H1 (cell line): ENCODE data around the gene GRID1. TPM values are rescaled to one million over a fixed set of nuclear protein-coding genes. Genes with fewer than 3 reads are reported as not detected.

Source experiments
- CTCF ChIA-PET: fragments of 300-600 bp; sonication (Branson Sonifier 250); formaldehyde crosslinking; loops from one replicate; lab custom pipeline; 2021; ENCODE audit not compliant: partially characterized antibody; lab: Charles Lee
- POLR2A ChIA-PET: fragments of 300-600 bp; sonication (Branson Sonifier 250); formaldehyde crosslinking; loops from one replicate; lab custom pipeline; 2021; ENCODE audit warnings: inconsistent platforms; ENCODE audit not compliant: partially characterized antibody; lab: Charles Lee
- DNase-seq, 2 experiments: peaks; one replicate each; pipeline versions ENCODE4 v3.0.0 to v3.0.0-alpha.2; 2010 to 2022; ENCODE audit warnings: low spot score in 2 of 2, low read depth in 1 of 2, mixed read lengths in 1 of 2
- FAIRE-seq: peaks from 2 replicates; lab custom pipeline; 2011; peaks lifted over from hg19 to GRCh38; lab: Jason Lieb, UNC
- H2AFZ ChIP-seq: 2 replicates; pipeline ENCODE4 v1.8.1; 2012; ENCODE audit warnings: low read length, inconsistent platforms
- H2AK5ac ChIP-seq: 2 replicates; pipeline ENCODE4 v1.6.1; 2013; ENCODE audit warnings: low read depth, low read length
- H2BK120ac ChIP-seq: replicated peaks from 2 replicates; pipeline ENCODE3; 2013; ENCODE audit warnings: low read depth, low read length, inconsistent platforms
- H2BK12ac ChIP-seq: 2 replicates; pipeline ENCODE4 v1.6.1; 2013; ENCODE audit warnings: low read depth, low read length
- H2BK15ac ChIP-seq: 2 replicates; pipeline ENCODE4 v1.6.1; 2013; ENCODE audit warnings: low read length
- H2BK20ac ChIP-seq: 2 replicates; pipeline ENCODE4 v1.6.1; 2013; ENCODE audit warnings: low read length
- H2BK5ac ChIP-seq: 2 replicates; pipeline ENCODE4 v1.6.1; 2013; ENCODE audit warnings: low read depth, low read length
- H3K14ac ChIP-seq: 2 replicates; pipeline ENCODE4 v1.6.1; 2013; ENCODE audit warnings: inconsistent platforms; ENCODE audit not compliant: insufficient read length
- H3K18ac ChIP-seq: 2 replicates; pipeline ENCODE4 v1.6.1; 2013; ENCODE audit warnings: low read length; ENCODE audit errors: extremely low read depth
- H3K23ac ChIP-seq: 2 replicates; pipeline ENCODE4 v1.6.1; 2013; ENCODE audit warnings: inconsistent platforms; ENCODE audit not compliant: insufficient read length
- H3K23me2 ChIP-seq: 2 replicates; pipeline ENCODE4 v1.6.1; 2013; ENCODE audit warnings: low read depth, low read length
- H3K27ac ChIP-seq: 2 replicates; pipeline ENCODE4 v1.6.1; 2011; ENCODE audit warnings: low read depth, low read length, inconsistent platforms
- H3K27me3 ChIP-seq, 4 experiments: replicated peaks in 1 of 4; 1 replicate in 1 of 4; 2 replicates in 3 of 4; pipeline versions ENCODE4 v1.6.1 to v1.8.1; 2011 to 2013; ENCODE audit warnings: low read length in 3 of 4, mild to moderate bottlenecking in 3 of 4, inconsistent platforms in 2 of 4, mixed read lengths in 2 of 4, moderate library complexity in 1 of 4; ENCODE audit not compliant: control insufficient read depth in 3 of 4, insufficient read depth in 3 of 4; ENCODE audit errors: extremely low read depth in 1 of 4
- H3K36me3 ChIP-seq, 4 experiments: 2 replicates each; pipeline versions ENCODE4 v1.6.1 to v1.8.1; 2011 to 2013; ENCODE audit warnings: mild to moderate bottlenecking in 4 of 4, low read length in 3 of 4, moderate library complexity in 2 of 4, control low read depth in 1 of 4, inconsistent platforms in 1 of 4; ENCODE audit not compliant: insufficient read depth in 4 of 4, control insufficient read depth in 2 of 4
- H3K4ac ChIP-seq: replicated peaks from 2 replicates; pipeline ENCODE3; 2013; ENCODE audit warnings: low read length, low read depth, mixed read lengths, inconsistent platforms; ENCODE audit not compliant: insufficient read length
- H3K4me1 ChIP-seq, 4 experiments: replicated peaks in 1 of 4; 1 replicate in 1 of 4; 2 replicates in 3 of 4; pipeline versions ENCODE4 v1.6.1 to v1.8.1; 2011 to 2013; ENCODE audit warnings: low read length in 3 of 4, inconsistent platforms in 2 of 4, mixed read lengths in 1 of 4; ENCODE audit not compliant: insufficient read depth in 4 of 4, control insufficient read depth in 3 of 4
- H3K4me2 ChIP-seq, 2 experiments: 2 replicates each; pipeline versions ENCODE4 v1.6.1 to v1.8.1; 2011 to 2013; ENCODE audit warnings: low read depth in 2 of 2, low read length in 2 of 2, control low read depth in 1 of 2, inconsistent platforms in 1 of 2, mild to moderate bottlenecking in 1 of 2; ENCODE audit not compliant: insufficient read depth in 1 of 2
- H3K4me3 ChIP-seq, 4 experiments: fragments of 200-600, 300-600 bp in 1 of 4; sonication (generic), shearing (Covaris generic), sonication (Bioruptor Twin) in 1 of 4; 2 replicates each; pipeline versions ENCODE4 v1.5.1 to v1.8.1; 2011 to 2016; ENCODE audit warnings: low read length in 4 of 4, low read depth in 3 of 4, control low read depth in 2 of 4, inconsistent platforms in 2 of 4, mild to moderate bottlenecking in 2 of 4, mixed read lengths in 1 of 4, moderate library complexity in 1 of 4; ENCODE audit not compliant: insufficient read depth in 2 of 4; ENCODE audit errors: extremely low read depth in 1 of 4
- H3K56ac ChIP-seq: replicated peaks from 2 replicates; pipeline ENCODE3; 2013; ENCODE audit warnings: low read depth, mild to moderate bottlenecking, mixed read lengths, low read length, inconsistent platforms; ENCODE audit not compliant: insufficient read length
- H3K79me1 ChIP-seq: 2 replicates; pipeline ENCODE4 v1.6.1; 2013; ENCODE audit warnings: low read depth, low read length, control low read depth
- H3K79me2 ChIP-seq, 2 experiments: 2 replicates each; pipeline versions ENCODE4 v1.6.1 to v1.8.1; 2012 to 2013; ENCODE audit warnings: low read length in 2 of 2, mild to moderate bottlenecking in 2 of 2, inconsistent platforms in 1 of 2; ENCODE audit not compliant: insufficient read depth in 2 of 2, control insufficient read depth in 1 of 2
- H3K9ac ChIP-seq, 4 experiments: replicated peaks in 1 of 4; 1 replicate in 1 of 4; 2 replicates in 3 of 4; pipeline versions ENCODE4 v1.6.1 to v1.8.1; 2011 to 2013; ENCODE audit warnings: low read depth in 3 of 4, low read length in 3 of 4, control low read depth in 2 of 4, mild to moderate bottlenecking in 2 of 4, moderate library complexity in 2 of 4, inconsistent platforms in 1 of 4; ENCODE audit errors: extremely low read depth in 1 of 4
- H3K9me3 ChIP-seq, 2 experiments: 2 replicates each; pipeline versions ENCODE4 v1.6.1 to v1.8.1; 2012 to 2013; ENCODE audit warnings: mild to moderate bottlenecking in 2 of 2, moderate library complexity in 2 of 2, control low read depth in 1 of 2, inconsistent platforms in 1 of 2, low read depth in 1 of 2, low read length in 1 of 2, mixed read lengths in 1 of 2; ENCODE audit not compliant: insufficient read depth in 2 of 2
- H4K20me1 ChIP-seq, 2 experiments: replicated peaks in 1 of 2; 2 replicates each; pipeline versions ENCODE3 to v1.8.1; 2011 to 2013; ENCODE audit warnings: inconsistent platforms in 2 of 2, low read length in 2 of 2, mild to moderate bottlenecking in 1 of 2; ENCODE audit not compliant: insufficient read depth in 2 of 2, control insufficient read depth in 1 of 2
- H4K5ac ChIP-seq: 2 replicates; pipeline ENCODE4 v1.6.1; 2013; ENCODE audit warnings: low read length, low read depth, mixed read lengths, inconsistent platforms; ENCODE audit not compliant: insufficient read length
- H4K8ac ChIP-seq: 2 replicates; pipeline ENCODE4 v1.8.0; 2013; ENCODE audit warnings: mild to moderate bottlenecking, moderate library complexity, low read length, inconsistent platforms; ENCODE audit not compliant: insufficient read depth; ENCODE audit errors: extremely low read depth
- H4K91ac ChIP-seq: replicated peaks from 2 replicates; pipeline ENCODE3; 2013; ENCODE audit warnings: low read length, mixed read lengths, inconsistent platforms; ENCODE audit not compliant: insufficient read length
- BRCA1 ChIP-seq: IDR thresholded peaks from 2 replicates; pipeline ENCODE4 v1.6.1; 2012; ENCODE audit warnings: low read depth, low read length, improper control_type of control experiment
- EGR1 ChIP-seq: IDR thresholded peaks from 2 replicates; pipeline ENCODE4 v1.6.1; 2011; ENCODE audit warnings: low read depth, low read length, borderline replicate concordance
- GABPA ChIP-seq: IDR thresholded peaks from 2 replicates; pipeline ENCODE4 v1.6.1; 2011; ENCODE audit warnings: mild to moderate bottlenecking, low read length, moderate library complexity, borderline replicate concordance; ENCODE audit not compliant: insufficient read depth
- HDAC6 ChIP-seq: IDR thresholded peaks from one replicate; pipeline ENCODE4 v1.7.1; 2012; ENCODE audit warnings: low read depth, mild to moderate bottlenecking, inconsistent platforms, low read length, moderate library complexity
- KDM1A ChIP-seq: fragments of 200-600, 300-600 bp; sonication (generic); IDR thresholded peaks from 2 replicates; pipeline ENCODE4 v1.7.1; 2016; ENCODE audit warnings: mild to moderate bottlenecking, low read length, borderline replicate concordance
- KDM4A ChIP-seq: IDR thresholded peaks from one replicate; pipeline ENCODE4 v1.7.1; 2012; ENCODE audit warnings: low read depth, mild to moderate bottlenecking, moderate library complexity, low read length, inconsistent platforms; ENCODE audit not compliant: severe bottlenecking
- MAX ChIP-seq: IDR thresholded peaks from 2 replicates; pipeline ENCODE4 v1.6.1; 2012; ENCODE audit warnings: inconsistent platforms
- POLR2AphosphoS5 ChIP-seq: IDR thresholded peaks from 2 replicates; pipeline ENCODE4 v1.6.1; 2011; ENCODE audit warnings: low read depth, low read length
- SRF ChIP-seq: IDR thresholded peaks from 2 replicates; pipeline ENCODE4 v1.6.1; 2011; ENCODE audit warnings: mild to moderate bottlenecking, low read depth, low read length, moderate library complexity
- USF2 ChIP-seq: IDR thresholded peaks from 2 replicates; pipeline ENCODE4 v1.6.1; 2011; ENCODE audit warnings: low read length, improper control_type of control experiment
- WGBS, 2 experiments: shearing (Covaris generic) in 1 of 2; methylation state at CpG; one replicate each; pipeline versions ENCODE4 v1.1.6 to v1.1.7; 2013 to 2015; ENCODE audit warnings: low lambda C conversion rate in 2 of 2, mixed read lengths in 2 of 2, inconsistent platforms in 1 of 2, low coverage in 1 of 2, missing lambda C conversion rate in 1 of 2; ENCODE audit not compliant: insufficient replicate concordance in 2 of 2, insufficient coverage in 1 of 2, insufficient read length in 1 of 2; ENCODE audit errors: extremely low coverage in 1 of 2, missing lambda C conversion rate in 1 of 2; 5-methylcytosine and 5-hydroxymethylcytosine counted together
- polyA plus RNA-seq, 7 experiments: library from polyadenylated mRNA; depleted of rRNA in 3 of 7; stranded (reverse) in 5 of 7; unstranded in 2 of 7; fragments of >200 nt in 5 of 7; fragments of 200-250 nt in 2 of 7; gene quantifications; 1 replicate in 5 of 7; 2 replicates in 1 of 7; 4 replicates in 1 of 7; pipeline versions ENCODE4 v1.2.1 to v1.2.3, GENCODE V29; 2011 to 2013; ENCODE audit warnings: missing spikeins in 2 of 7, mixed read lengths in 2 of 7
- total RNA-seq: library from RNA; stranded (reverse); fragmentation: NEBNext Ultra II Directional; extraction: Animal tissue kit (Norgen Biotek cat#: 25700); gene quantifications from 2 replicates; pipeline ENCODE4 v1.2.1, GENCODE V29; 2021
- TF ChIP-seq, protein P1 (sequence below): IDR thresholded peaks from 2 replicates; pipeline ENCODE4 v1.6.1; 2011; ENCODE audit warnings: low read depth, mild to moderate bottlenecking, low read length; ENCODE audit not compliant: insufficient read depth

GRID1 gene
- total and polyA plus RNA-seq, 2 of the 8 experiments (the other 6 are each of a cell fraction or from before 2014, with no cell fraction given), result 0.22 to 0.30 TPM

DNA sequence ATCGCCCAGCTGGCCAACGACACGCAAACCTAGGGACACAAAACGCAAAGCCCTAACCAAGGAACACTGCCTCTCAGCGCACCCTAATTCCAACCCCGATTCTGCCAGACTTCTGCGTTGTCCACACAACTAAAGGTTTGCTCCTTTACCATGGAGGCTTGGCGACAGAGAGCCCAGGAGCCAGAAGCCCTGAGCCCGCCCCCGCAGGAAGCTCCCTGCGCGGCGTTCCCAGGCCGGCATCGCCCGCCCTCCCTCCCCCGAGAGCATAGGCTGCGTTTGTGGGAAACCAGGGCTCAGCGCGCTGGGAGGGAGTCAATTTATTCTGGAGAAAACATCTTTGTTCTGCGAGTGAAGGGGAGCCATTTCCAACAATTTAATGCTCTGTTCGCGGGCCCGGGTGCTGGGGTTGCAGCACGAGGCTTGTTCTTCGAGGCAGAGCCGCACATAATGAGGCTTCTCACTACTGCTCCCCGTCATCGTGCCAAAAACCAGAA, 103.9 kb downstream of the GRID1 start:
- no peak overlapping the region for H2BK15ac ChIP-seq
- DNase-seq (peak in 1 of 2 experiments; percentile 51), FAIRE-seq (no peak)
- H2BK12ac ChIP-seq, result peak overlapping the region; percentile 75; the same call in 1 of the 2 replicates
- H2BK5ac ChIP-seq, result no peak overlapping the region
- H3K9me3 ChIP-seq, result no peaks in the 10 kb centered on the region
- peak overlapping the region; percentile 53; the same call in 1 of the 2 replicates for H3K18ac ChIP-seq
- ChIA-PET CTCF (interaction anchor here (0.8 to 15.7 kb wide), 34 partner anchors 9 to 160 kb away, joined by 3 to 137 read pairs (median 4); no protein-coding TSS in a partner anchor), POLR2A (interaction anchor here (1.6 to 1.9 kb wide), 2 partner anchors 10 to 127 kb away, joined by 3 to 7 read pairs; no protein-coding TSS in a partner anchor)
- H2BK120ac ChIP-seq, result no peak overlapping the region
- H3K14ac ChIP-seq, result no peak overlapping the region
- no peak overlapping the region for H4K5ac ChIP-seq
- H4K20me1 ChIP-seq, result no peaks in the 10 kb centered on the region
- H3K4ac ChIP-seq, result no peak overlapping the region
- H2AK5ac ChIP-seq, result no peak overlapping the region
- H3K9ac ChIP-seq, result no peak overlapping the region
- 60% methylated on average over 22 of the region's 29 CpGs; no CpG with 5 or more reads in 1 of the 2 experiments for WGBS, 2 experiments
- peaks cover 0 to 10% (median 4%) of the 10 kb centered on the region in 4 experiments; a peak in 5 of 7 replicates for H3K27me3 ChIP-seq
- H4K8ac ChIP-seq, result no peak overlapping the region
- H3K4me1 ChIP-seq, result peaks cover 0 to 15% (median 7%) of the 10 kb centered on the region in 4 experiments; a peak in 6 of 7 replicates
- H3K79me1 ChIP-seq, result no peaks in the 10 kb centered on the region; the same call in 1 of the 2 replicates
- no peak overlapping the region for H3K27ac ChIP-seq
- no peak overlapping the region for H3K56ac ChIP-seq
- peak overlapping the region; percentile 98 for H2AFZ ChIP-seq
- H3K36me3 ChIP-seq, result no peaks in the 10 kb centered on the region
- H3K79me2 ChIP-seq, result no peaks in the 10 kb centered on the region
- H4K91ac ChIP-seq, result no peak overlapping the region
- H3K4me3 ChIP-seq, result no peak overlapping the region
- no peak overlapping the region for H3K23ac ChIP-seq
- peak overlapping the region; percentile 21 to 58 for H3K4me2 ChIP-seq
- H2BK20ac ChIP-seq, result no peak overlapping the region
- H3K23me2 ChIP-seq, result no peaks in the 10 kb centered on the region; the same call in 1 of the 2 replicates
- no peak for TF ChIP-seq GABPA
- TF ChIP-seq EGR1, result peak; percentile 42; the same call in 1 of the 2 replicates
- no peak for TF ChIP-seq KDM1A
- no peak for TF ChIP-seq POLR2AphosphoS5
- TF ChIP-seq MAX, result peak; percentile 56; the same call in 1 of the 2 replicates
- TF ChIP-seq USF2, result no peak
- TF ChIP-seq, protein P1, sequence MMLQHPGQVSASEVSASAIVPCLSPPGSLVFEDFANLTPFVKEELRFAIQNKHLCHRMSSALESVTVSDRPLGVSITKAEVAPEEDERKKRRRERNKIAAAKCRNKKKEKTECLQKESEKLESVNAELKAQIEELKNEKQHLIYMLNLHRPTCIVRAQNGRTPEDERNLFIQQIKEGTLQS, result no peak
- TF ChIP-seq HDAC6, result no peak
- TF ChIP-seq SRF, result no peak
- no peak for TF ChIP-seq BRCA1
- TF ChIP-seq KDM4A, result no peak
